Peyer's patch (tissue), 4 donors: Measurements from ENCODE around the gene BDNF.

ENCODE experiments used
- POLR2A ChIP-seq, 2 donors: fragments of 450-650 bp; IDR thresholded peaks; one replicate each; pipeline ENCODE4 v1.5.1; 2017; ENCODE audit warnings: antibody characterized with exemption in 2 of 2, mild to moderate bottlenecking in 2 of 2, moderate library complexity in 2 of 2
- TF ChIP-seq, protein P1 (sequence below), 6 experiments: fragments of 450-650 bp in 4 of 6; fragments of 200-600 bp in 2 of 6; sonication (generic) in 1 of 6; IDR thresholded peaks; one replicate each; pipeline ENCODE4 v1.5.1; 2017 to 2019; ENCODE audit warnings: antibody characterized with exemption in 6 of 6, mild to moderate bottlenecking in 3 of 6, moderate library complexity in 1 of 6

DNA sequence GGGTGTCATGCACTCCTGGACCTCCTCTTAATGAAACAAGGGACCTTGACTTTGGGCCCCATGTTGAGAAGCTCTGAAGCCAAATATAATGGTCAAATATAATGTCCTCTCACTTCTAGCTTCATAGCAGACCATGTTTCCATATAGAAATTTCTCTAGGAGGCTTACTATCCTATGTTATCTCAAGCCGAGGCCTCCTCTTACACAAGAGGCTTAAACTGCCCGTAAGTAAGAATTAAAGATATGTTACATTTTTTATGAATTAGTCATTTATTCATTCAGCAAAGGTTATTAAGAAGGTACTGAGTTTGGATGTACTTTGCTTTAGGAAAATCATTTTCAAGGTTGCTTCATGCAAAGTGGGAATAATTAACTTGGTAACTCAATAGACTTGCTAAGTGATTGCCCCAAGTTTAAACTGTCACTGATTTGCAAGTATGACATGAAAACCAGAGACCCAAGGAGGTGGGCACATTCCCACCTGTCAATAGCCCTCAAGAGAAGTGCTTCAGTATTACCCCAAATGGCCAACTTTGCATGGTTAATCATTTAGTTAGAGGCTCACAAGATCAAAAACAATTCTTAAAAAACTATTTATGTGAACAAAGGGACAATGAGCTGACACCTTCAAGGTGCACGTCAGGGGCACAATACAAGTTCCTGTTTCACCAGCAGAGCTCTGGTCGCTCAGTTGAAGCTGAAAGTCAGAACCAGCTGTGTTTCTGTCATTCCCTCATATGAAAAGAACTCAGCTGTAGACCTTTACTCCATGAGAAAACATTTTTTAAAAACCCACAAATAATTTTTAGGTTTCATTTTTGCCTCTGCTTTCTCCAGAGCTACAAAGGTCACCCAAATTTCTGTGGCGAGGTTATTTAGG is 20.9 kb downstream of the BDNF start:
- no peak for TF ChIP-seq POLR2A (IDR thresholded peaks at IDR 0.05)
- TF ChIP-seq, protein P1, sequence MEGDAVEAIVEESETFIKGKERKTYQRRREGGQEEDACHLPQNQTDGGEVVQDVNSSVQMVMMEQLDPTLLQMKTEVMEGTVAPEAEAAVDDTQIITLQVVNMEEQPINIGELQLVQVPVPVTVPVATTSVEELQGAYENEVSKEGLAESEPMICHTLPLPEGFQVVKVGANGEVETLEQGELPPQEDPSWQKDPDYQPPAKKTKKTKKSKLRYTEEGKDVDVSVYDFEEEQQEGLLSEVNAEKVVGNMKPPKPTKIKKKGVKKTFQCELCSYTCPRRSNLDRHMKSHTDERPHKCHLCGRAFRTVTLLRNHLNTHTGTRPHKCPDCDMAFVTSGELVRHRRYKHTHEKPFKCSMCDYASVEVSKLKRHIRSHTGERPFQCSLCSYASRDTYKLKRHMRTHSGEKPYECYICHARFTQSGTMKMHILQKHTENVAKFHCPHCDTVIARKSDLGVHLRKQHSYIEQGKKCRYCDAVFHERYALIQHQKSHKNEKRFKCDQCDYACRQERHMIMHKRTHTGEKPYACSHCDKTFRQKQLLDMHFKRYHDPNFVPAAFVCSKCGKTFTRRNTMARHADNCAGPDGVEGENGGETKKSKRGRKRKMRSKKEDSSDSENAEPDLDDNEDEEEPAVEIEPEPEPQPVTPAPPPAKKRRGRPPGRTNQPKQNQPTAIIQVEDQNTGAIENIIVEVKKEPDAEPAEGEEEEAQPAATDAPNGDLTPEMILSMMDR (IDR thresholded peaks at IDR 0.05): no peak
